GM21390 (cell line): ENCODE data around the gene FLG2.
"Not testable (repeated sequence)": the region's sequence is repeated elsewhere in the genome, so short reads cannot be mapped to it uniquely, and the experiment has no call there.

Experiments
- ATAC-seq: cut with Tn5 transposase; IDR thresholded peaks from one replicate; pipeline ENCODE4 v1.9.1; 2021; ENCODE audit not compliant: unreplicated experiment

The FLG2 gene

DNA sequence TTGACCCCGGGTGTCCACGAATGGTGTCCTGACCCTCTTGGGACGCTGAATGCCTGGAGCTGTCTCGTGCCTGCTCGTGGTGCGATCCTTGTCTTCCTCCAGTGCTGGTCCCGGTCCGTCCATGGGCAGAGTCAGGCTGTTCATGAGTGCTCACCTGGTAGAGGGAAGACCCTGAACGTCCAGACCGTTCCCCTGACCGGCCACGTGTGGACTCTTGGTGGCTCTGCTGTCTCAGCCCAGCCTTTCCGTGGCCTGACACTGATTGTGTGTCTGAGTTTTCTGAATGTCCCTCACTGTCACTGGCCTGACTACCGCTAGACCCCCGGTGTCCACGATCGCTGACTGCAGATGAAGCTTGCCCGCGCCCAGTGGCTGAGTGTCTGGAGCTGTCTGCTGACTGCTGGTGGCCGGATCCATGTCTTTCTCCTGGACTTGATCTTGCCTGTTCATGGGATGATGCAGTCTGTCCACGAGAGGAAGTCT, 46.4 kb downstream of the FLG2 start:
- ATAC-seq: no peak

DNA sequence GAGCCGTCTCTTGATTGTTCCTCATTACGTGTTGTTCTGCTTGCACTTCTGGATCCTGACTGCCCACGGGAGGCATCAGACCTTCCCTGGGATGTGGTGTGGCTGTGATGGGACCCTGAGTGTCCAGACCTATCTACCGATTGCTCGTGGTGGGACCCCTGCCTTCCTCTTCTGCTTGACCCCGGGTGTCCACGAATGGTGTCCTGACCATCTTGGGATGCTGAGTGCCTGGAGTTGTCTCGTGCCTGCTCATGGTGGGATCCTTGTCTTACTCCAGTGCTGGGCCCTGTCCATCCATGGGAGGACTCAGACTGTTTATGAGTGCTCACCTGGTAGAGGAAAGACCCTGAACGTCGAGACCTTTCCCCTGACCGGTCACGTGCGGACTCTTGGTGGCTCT, 47.6 kb downstream of the FLG2 start:
- not testable (repeated sequence) for ATAC-seq

DNA sequence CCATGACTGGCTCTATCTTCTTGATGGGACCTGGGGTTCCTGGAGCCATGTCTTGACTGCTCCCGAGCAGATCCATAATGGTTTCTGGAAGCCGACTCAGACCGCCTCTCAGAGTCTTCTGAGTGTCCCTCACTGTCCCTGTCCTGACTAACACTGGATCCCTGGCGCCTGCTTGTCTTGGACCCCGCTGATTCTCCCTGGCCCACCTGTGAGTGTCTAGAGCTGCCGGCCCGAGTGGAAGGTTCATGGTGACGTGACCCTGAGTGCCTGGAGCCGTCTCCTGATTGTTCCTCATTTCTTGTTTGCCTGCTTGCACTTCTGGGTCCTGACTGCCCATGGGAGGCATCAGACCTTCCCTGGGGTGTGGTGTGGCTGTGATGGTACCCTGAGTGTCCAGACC, 49.9 kb downstream of the FLG2 start:
- no peak for ATAC-seq

DNA sequence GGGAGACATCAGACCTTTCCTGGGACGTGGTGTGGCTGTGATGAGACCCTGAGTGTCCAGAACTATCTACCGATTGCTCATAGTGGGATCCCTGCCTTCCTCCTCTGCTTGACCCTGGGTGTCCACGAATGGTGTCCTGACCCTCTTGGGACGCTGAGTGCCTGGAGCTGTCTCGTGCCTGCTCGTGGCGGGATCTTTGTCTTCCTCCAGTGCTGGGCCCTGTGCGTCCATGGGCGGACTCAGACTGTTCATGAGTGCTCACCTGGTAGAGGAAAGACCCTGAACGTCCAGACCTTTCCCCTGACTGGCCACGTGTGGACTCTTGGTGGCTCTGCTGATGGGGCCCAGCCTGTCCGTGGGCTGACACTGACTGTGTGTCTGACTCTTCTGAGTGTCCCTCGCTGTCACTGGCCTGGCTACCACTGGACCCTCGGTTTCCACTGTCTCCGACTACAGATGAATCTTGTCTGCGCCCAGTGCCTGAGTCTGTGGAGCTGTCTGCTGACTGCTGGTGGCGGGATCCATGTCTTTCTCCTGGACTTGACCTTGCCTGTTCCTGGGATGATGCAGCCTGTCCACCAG, 50.4 kb downstream of the FLG2 start:
- ATAC-seq: not testable (repeated sequence)

DNA sequence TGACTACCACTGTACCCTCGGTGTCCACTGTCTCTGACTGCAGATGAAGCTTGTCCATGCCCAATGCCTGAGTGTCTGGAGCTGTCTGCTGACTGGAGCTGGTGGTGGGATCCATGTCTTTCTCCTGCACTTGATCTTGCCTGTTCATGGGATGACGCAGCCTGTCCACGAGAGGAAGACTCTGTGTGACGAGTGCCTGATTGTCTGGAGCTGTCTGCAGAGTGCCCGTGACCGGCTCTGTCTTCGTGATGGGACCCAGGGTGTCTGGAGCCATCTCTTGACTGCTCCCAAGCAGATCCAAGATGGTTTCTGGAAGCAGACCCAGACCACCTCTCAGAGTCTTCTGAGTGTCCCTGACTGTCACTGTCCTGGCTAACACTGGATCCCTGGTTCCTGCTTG, 51.0 kb downstream of the FLG2 start:
- not testable (repeated sequence) for ATAC-seq

DNA sequence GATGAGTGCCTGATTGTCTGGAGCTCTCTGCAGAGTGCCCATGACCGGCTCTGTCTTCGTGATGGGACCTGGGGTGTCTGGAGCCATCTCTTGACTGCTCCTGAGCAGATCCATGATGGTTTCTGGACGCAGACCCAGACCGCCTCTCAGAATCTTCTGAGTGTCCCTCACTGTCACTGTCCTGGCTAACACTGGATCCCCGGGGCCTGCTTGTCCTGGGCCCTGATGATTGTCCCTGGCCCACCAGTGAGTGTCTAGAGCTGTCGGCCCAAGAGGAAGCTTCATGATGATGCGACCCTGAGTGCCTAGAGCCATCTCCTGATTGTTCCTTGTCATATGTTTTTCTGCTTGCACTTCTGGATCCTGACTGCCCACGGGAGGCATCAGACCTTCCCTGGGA, 51.8 kb downstream of the FLG2 start:
- not testable (repeated sequence) for ATAC-seq

DNA sequence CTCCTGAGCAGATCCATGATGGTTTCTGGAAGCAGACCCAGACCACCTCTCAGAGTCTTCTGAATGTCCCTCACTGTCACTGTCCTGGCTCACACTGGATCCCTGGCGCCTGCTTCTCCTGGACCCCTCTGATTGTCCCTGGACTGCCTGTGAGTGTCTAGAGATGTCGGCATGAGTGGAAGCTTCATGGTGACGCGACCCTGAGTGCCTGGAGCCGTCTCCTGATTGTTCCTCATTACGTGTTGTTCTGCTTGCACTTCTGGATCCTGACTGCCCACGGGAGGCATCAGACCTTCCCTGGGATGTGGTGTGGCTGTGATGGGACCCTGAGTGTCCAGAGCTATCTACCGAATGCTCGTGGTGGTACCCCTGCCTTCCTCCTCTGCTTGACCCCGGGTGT, 53.7 kb downstream of the FLG2 start:
- ATAC-seq: not testable (repeated sequence)

DNA sequence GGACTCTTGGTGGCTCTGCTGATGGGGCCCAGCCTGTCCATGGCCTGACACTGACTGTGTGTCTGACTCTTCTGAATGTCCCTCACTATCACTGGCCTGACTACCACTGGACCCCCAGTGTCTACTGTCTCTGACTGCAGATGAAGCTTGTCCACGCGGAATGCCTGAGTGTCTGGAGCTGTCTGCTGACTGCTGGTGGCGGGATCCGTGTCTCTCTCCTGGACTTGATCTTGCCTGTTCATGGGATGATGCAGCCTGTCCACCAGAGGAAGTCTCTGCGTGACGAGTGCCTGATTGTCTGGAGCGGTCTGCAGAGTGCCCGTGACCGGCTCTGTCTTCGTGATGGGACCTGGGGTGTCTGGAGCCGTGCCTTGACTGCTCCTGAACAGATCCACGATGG, 55.0 kb downstream of the FLG2 start:
- not testable (repeated sequence) for ATAC-seq

DNA sequence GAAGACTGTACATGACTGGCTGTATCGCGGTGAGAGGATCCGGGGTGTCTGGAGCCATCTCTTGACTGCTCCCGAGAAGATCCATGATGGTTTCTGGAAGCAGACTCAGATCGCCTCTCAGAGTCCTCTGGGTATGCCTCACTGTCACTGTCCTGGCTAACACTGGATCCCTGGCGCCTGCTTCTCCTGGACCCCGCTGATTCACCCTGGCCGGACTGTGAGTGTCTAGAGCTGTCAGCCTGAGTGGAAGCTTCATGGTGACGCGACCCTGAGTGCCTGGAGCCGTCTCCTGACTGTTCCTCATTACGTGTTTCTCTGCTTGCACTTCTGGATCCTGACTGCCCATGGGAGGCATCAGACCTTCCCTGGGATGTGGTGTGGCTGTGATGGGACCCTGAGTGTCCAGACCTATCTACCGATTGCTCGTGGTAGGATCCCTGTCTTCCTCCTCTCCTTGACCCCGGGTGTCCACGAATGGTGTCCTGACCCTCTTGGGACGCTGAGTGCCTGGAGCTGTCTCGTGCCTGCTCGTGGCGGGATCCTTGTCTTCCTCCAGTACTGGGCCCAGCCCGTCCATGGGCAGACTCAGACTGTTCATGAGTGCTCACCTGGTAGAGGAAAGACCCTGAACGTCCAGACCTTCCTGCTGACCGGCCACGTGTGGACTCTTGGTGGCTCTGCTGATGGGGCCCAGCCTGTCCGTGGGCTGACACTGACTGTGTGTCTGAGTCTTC, 56.5 kb downstream of the FLG2 start:
- ATAC-seq: not testable (repeated sequence)
